Ascending aorta (tissue), 2 donors: ENCODE measurements around the gene ATOSB. TPM values are rescaled to one million over a fixed set of nuclear protein-coding genes. Genes with fewer than 3 reads are reported as not detected.
A peak's percentile ranks its signal among the peaks of the same experiment; 100 is the strongest.

Experiments
- DNase-seq, 2 donors: peaks; one replicate each; pipeline ENCODE4 v3.0.0-alpha.2; 2019; ENCODE audit warnings: low spot score in 2 of 2
- H3K27ac ChIP-seq, 2 donors: fragments of 200-600 bp; sonication (generic); one replicate each; pipeline ENCODE4 v1.5.1; 2016 to 2017; ENCODE audit warnings: mild to moderate bottlenecking in 1 of 2
- H3K27me3 ChIP-seq: fragments of 200-600 bp; sonication (generic); one replicate; pipeline ENCODE4 v1.5.1; 2017
- H3K36me3 ChIP-seq, 2 donors: fragments of 200-600 bp; sonication (generic); one replicate each; pipeline ENCODE4 v1.5.1; 2016
- H3K4me1 ChIP-seq, 2 donors: fragments of 200-600 bp; sonication (generic); one replicate each; pipeline ENCODE4 v1.5.1; 2016 to 2017; ENCODE audit warnings: mild to moderate bottlenecking in 1 of 2
- H3K4me3 ChIP-seq, 2 donors: fragments of 200-600 bp; sonication (generic); one replicate each; pipeline ENCODE4 v1.5.1; 2016 to 2017; ENCODE audit warnings: mild to moderate bottlenecking in 1 of 2
- H3K9me3 ChIP-seq, 2 donors: fragments of 200-600 bp; sonication (generic); one replicate each; pipeline ENCODE4 v1.5.1; 2016
- CTCF ChIP-seq, 3 experiments: fragments of 200-600 bp in 2 of 3; fragments of 450-650 bp in 1 of 3; sonication (generic) in 2 of 3; IDR thresholded peaks; one replicate each; pipeline ENCODE4 v1.5.1; 2016 to 2019; ENCODE audit warnings: antibody characterized with exemption in 3 of 3, mild to moderate bottlenecking in 1 of 3, moderate library complexity in 1 of 3
- intact Hi-C: fragments of 100-400 bp; cut with DNase I; formaldehyde crosslinking; loops from one replicate; pipeline ENCODE4 v1.15.1; 2023
- total RNA-seq: library from RNA; depleted of rRNA; stranded (reverse); fragments of >200 nt; gene quantifications from one replicate; pipeline ENCODE4 v1.1.0, GENCODE V29; 2016

The ATOSB gene
- total RNA-seq, 1 donor from 2014 or later, result 58.3 TPM

- H3K4me3 ChIP-seq, result peak within 1 kb of the TSS; percentile 79 to 91
- TF ChIP-seq CTCF (IDR thresholded peaks at IDR 0.05), result no peak
- intact Hi-C loops, result loop anchor here (1.0 to 10.0 kb wide), 6 partner anchors 8 to 418 kb away; partner anchors contain the start of genes DNAJB5, IL11RA, PIGO and UNC13B
These were observed 43.0 kb downstream of the ATOSB start, which contains the start of gene VCP for GRCh38 chr9:35072461-35073278. VCP (minus strand) TSS chr9:35072625; CDS start chr9:35072353, 272 bp downstream.

DNA sequence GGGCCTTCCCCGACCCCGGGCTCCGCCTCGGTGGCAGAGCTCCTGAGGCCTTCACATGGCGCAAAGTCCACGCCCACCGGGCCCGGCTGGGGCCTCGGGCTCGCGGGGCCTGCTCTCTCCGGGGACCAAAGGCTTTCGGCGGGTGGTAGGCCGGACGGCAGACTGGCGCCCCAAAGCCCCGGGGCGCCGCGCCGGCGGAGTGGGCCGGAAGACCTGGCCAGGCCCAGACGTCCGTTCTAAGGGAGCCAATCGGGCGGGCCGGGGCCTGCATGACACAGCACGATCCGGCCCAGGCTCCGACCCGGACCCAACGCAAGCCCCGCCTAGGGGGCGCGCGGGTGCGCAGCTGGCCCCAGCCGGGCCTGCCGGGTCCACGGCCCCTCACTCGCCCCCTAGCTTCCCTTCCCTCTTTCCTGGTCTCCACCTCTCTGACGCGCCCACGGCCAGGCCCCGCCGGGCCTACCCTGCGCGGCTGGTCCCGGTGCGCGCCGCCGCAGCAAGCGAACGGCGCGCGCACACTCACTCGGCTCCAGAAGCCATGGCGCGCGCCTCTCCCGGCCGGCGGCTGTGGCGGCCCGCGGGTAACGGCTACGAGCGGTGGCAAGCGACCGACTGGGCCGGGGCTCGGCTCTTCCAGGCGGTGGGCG, 43.7 kb downstream of the ATOSB start:
- peak; percentile 25 to 52 (median 37) for TF ChIP-seq CTCF (IDR thresholded peaks at IDR 0.05)
- peaks cover 17 to 36% of the 10 kb centered on the region in 2 donors for H3K4me1 ChIP-seq
- DNase-seq, result peak; percentile 51 to 93
- peaks cover 13 to 16% of the 10 kb centered on the region in 2 donors for H3K36me3 ChIP-seq
- peak overlapping the region; percentile 79 to 91 for H3K4me3 ChIP-seq
- H3K27ac ChIP-seq, result peak overlapping the region; percentile 100
- no peaks in the 10 kb centered on the region for H3K27me3 ChIP-seq
- H3K9me3 ChIP-seq, result no peaks in the 10 kb centered on the region
- intact Hi-C loops, result loop anchor here (1.0 to 10.0 kb wide), 6 partner anchors 8 to 417 kb away; partner anchors contain the start of genes DNAJB5, IL11RA, PIGO and UNC13B

More at GRCh38 chr9:35072461-35073278, 43.0 kb downstream of the ATOSB start, which contains the start of gene VCP:
- no peaks in the 10 kb centered on the region for H3K27me3 ChIP-seq
- H3K27ac ChIP-seq, result peak within 1 kb of the TSS; percentile 100
- peaks cover 17 to 35% of the 10 kb centered on the region in 2 donors for H3K4me1 ChIP-seq
- H3K9me3 ChIP-seq, result no peaks in the 10 kb centered on the region
- peaks cover 6 to 8% of the 10 kb centered on the region in 2 donors for H3K36me3 ChIP-seq
- DNase-seq, result peak; percentile 92 to 99

DNA sequence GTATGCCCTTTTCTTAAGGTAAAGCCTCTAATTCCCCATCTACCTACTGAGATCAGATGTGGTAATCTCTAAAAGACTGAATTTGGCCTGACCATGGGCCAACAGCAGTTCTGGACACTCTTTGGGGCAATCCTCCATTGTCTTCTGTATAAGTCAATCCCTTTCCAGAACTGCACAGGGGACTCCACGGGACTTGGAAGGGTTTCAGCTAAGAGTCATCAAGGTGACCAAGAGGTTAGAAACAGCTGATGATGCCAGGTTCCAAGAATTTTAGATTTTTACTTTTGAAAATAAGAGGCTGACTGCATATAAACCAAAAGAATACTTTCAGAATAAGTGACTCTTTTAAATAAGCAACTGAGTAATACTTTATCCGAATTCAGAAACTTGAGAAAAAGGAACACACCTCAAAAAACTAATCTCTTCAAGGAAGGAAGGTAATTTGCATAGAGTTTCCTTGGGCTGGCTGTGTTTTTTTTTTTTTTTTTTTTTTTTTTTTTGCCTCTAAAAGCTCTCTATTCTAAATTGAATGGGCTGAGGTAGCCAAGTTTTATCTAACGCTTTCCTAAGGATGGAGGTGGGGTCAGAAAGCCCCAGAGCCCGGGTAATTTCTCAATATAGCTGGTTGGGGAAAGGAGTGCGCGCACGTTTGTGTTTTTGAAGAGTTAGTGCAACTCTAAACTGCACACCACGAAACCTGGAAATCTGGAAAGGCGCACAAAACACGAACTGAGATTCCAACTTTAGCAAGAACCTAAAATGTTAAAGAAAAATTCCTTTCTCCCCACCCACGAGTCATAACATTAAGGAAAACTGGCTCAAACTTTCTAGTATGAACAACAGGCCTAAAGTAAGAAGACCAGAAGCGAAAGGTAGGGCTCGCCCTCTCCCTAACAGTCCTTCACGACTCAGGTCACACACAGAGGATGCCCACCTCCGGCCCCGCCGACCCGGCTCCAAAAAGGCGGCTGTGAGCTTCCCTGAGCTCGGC, 44.5 kb downstream of the ATOSB start:
- no peaks in the 10 kb centered on the region for H3K27me3 ChIP-seq
- H3K4me3 ChIP-seq, result peak overlapping the region; percentile 79 to 91
- DNase-seq, result no peak
- intact Hi-C loops, result loop anchor here (10.0 kb wide), 1 partner anchor 416 kb away; the partner anchor contains the start of gene IL11RA
- H3K36me3 ChIP-seq, result peaks cover 21 to 24% of the 10 kb centered on the region in 2 donors
- H3K9me3 ChIP-seq, result no peaks in the 10 kb centered on the region
- no peak for TF ChIP-seq CTCF (IDR thresholded peaks at IDR 0.05)
- peak overlapping the region; percentile 100 for H3K27ac ChIP-seq
- peaks cover 17 to 36% of the 10 kb centered on the region in 2 donors for H3K4me1 ChIP-seq

DNA sequence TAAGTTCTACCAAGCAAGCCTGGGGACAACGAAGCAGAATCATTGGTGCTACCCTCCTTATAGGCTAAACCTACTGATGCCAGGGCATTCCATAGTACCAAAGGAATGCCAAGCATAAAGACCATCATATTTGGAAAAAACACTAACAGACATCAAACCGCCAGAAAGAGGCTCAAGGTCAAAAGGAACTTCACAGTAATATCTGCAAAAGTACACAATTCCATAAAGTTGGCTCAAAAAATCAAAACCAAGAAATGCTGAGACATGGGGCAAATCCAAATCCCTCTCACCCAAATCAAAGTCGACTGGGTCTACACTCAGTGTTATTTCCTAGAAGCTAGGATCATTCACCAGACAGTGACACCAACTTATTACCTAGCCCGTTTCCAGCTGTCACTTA, 46.6 kb downstream of the ATOSB start:
- intact Hi-C loops, result no loop called here
- Histone ChIP-seq H3K27me3 (no peaks in the 10 kb centered on the region), H3K9me3 (no peaks in the 10 kb centered on the region), H3K4me3 (peak overlapping the region in 1 of 2 donors; percentile 16), H3K27ac (no peak overlapping the region), H3K36me3 (peaks cover 42 to 45% of the 10 kb centered on the region in 2 donors), H3K4me1 (peaks cover 17 to 36% of the 10 kb centered on the region in 2 donors)
- no peak for TF ChIP-seq CTCF (IDR thresholded peaks at IDR 0.05)
- no peak for DNase-seq

DNA sequence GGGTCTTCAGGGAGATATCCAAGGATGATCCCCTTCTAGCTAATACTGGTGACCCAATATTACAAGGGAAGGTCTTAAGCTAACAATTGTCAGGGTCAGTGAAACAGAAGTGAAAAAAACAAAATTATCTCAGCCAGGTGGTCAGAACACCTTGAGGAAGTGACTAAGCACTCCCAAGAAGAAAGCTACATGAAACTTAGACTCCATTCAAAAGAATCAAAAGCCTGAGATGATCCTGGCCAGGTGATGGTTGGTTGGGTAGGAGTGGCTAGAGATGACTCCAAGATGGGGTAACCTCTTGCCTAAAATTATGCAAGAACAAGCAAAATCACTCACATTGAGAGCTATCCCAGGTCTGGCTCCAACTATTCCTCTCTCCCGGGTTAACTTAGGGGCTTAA, 48.6 kb downstream of the ATOSB start:
- H3K36me3 ChIP-seq, result peaks cover 62 to 64% of the 10 kb centered on the region in 2 donors
- no peaks in the 10 kb centered on the region for H3K9me3 ChIP-seq
- no peaks in the 10 kb centered on the region for H3K27me3 ChIP-seq
- H3K27ac ChIP-seq, result no peak overlapping the region
- no peak overlapping the region for H3K4me3 ChIP-seq
- H3K4me1 ChIP-seq, result peaks cover 17 to 36% of the 10 kb centered on the region in 2 donors
- TF ChIP-seq CTCF (IDR thresholded peaks at IDR 0.05), result no peak
- intact Hi-C loops, result no loop called here
- DNase-seq, result no peak
